Dermis microvascular lymphatic vessel endothelial cell (primary cell): ENCODE measurements around the gene SLC16A11. TPM values are rescaled to one million over a fixed set of nuclear protein-coding genes. Genes with fewer than 3 reads are reported as not detected.

Experiments used
- total RNA-seq: library from RNA; depleted of rRNA; stranded (reverse); fragments of >200 nt; gene quantifications from 2 replicates; pipeline ENCODE4 v1.2.1, GENCODE V29; 2014

The SLC16A11 gene
- total RNA-seq, 1 donor from 2014 or later = 1.0 TPM

Other genes starting within 250 kb of the SLC16A11 start
- not detected in 2 replicates for gene TEKT1, start 212.4 kb downstream of the SLC16A11 start, total RNA-seq
- not detected in 2 replicates for gene ALOX12, start 48.0 kb downstream of the SLC16A11 start, total RNA-seq
- gene RNASEK, start 31.5 kb downstream of the SLC16A11 start, total RNA-seq = 42.9 and 71.4 TPM in 2 replicates
- 57.9 and 85.0 TPM in 2 replicates for gene BCL6B, start 21.0 kb downstream of the SLC16A11 start, total RNA-seq
- 1.4 and 2.0 TPM in 2 replicates for gene SLC16A13, start 8.1 kb downstream of the SLC16A11 start, total RNA-seq
- 1.8 and 3.5 TPM in 2 replicates for gene CLEC10A, start 36.2 kb upstream of the SLC16A11 start, total RNA-seq
- under 0.01 TPM in 1 of 2 replicates, not detected in the other for gene ASGR2, start 70.7 kb upstream of the SLC16A11 start, total RNA-seq
- 14.8 and 26.2 TPM in 2 replicates for gene ASGR1, start 135.3 kb upstream of the SLC16A11 start, total RNA-seq
- 5.3 and 11.4 TPM in 2 replicates for gene DLG4, start 175.7 kb upstream of the SLC16A11 start, total RNA-seq
- 219 and 341 TPM in 2 replicates for gene ACADVL, start 175.8 kb upstream of the SLC16A11 start, total RNA-seq
- 28.6 and 37.0 TPM in 2 replicates for gene DVL2, start 190.4 kb upstream of the SLC16A11 start, total RNA-seq
- 29.7 and 45.6 TPM in 2 replicates for gene PHF23, start 195.4 kb upstream of the SLC16A11 start, total RNA-seq
- gene GABARAP, start 198.4 kb upstream of the SLC16A11 start, total RNA-seq = 92.6 and 197 TPM in 2 replicates
- 25.9 and 35.5 TPM in 2 replicates for gene CTDNEP1, start 207.6 kb upstream of the SLC16A11 start, total RNA-seq
- gene ELP5, start 208.1 kb upstream of the SLC16A11 start, total RNA-seq = 31.8 and 34.6 TPM in 2 replicates
- gene CLDN7, start 218.4 kb upstream of the SLC16A11 start, total RNA-seq = 1.0 and 2.7 TPM in 2 replicates
- gene SLC2A4, start 237.6 kb upstream of the SLC16A11 start, total RNA-seq = 0.76 and 0.90 TPM in 2 replicates